Endodermal cell (in vitro differentiated cells): ENCODE results near the gene APBB1IP. TPM values are rescaled to one million over a fixed set of nuclear protein-coding genes. Genes with fewer than 3 reads are reported as not detected.
A peak's percentile ranks its signal among the peaks of the same experiment; 100 is the strongest.

Source experiments
- DNase-seq: peaks from one replicate; pipeline ENCODE4 v3.0.0-alpha.2; 2017
- H3K27ac ChIP-seq: 2 replicates; pipeline ENCODE4 v1.5.1; 2013; ENCODE audit warnings: mild to moderate bottlenecking, low read depth, low read length, moderate library complexity
- H3K27me3 ChIP-seq: 2 replicates; pipeline ENCODE4 v1.6.1; 2013; ENCODE audit warnings: mild to moderate bottlenecking, low read length, moderate library complexity; ENCODE audit not compliant: insufficient read depth, control insufficient read depth, poor library complexity, severe bottlenecking
- H3K36me3 ChIP-seq: 2 replicates; pipeline ENCODE4 v1.7.0; 2013; ENCODE audit warnings: mild to moderate bottlenecking, low read length, moderate library complexity; ENCODE audit not compliant: control insufficient read depth, insufficient read depth
- H3K4me1 ChIP-seq: one replicate; pipeline ENCODE4 v1.7.0; 2013; ENCODE audit warnings: low read length; ENCODE audit not compliant: control insufficient read depth, insufficient read depth
- H3K4me3 ChIP-seq: 2 replicates; pipeline ENCODE4 v1.5.1; 2013; ENCODE audit warnings: mild to moderate bottlenecking, low read length, moderate library complexity
- H3K9ac ChIP-seq: 2 replicates; pipeline ENCODE4 v1.6.1; 2013; ENCODE audit warnings: mild to moderate bottlenecking, low read length, moderate library complexity; ENCODE audit not compliant: poor library complexity, severe bottlenecking; ENCODE audit errors: extremely low read depth
- H3K9me3 ChIP-seq: 2 replicates; pipeline ENCODE4 v1.6.1; 2013; ENCODE audit warnings: mild to moderate bottlenecking, low read length, moderate library complexity; ENCODE audit not compliant: control insufficient read depth
- H3K27ac Mint-ChIP-seq: 2 replicates; pipeline ENCODE4 v1.8.0; 2020; ENCODE audit warnings: mixed read lengths
- H3K27me3 Mint-ChIP-seq: 2 replicates; pipeline ENCODE4 v1.8.0; 2021; ENCODE audit warnings: mild to moderate bottlenecking, mixed read lengths; ENCODE audit not compliant: insufficient read depth
- H3K36me3 Mint-ChIP-seq: 2 replicates; pipeline ENCODE4 v1.8.0; 2020; ENCODE audit warnings: low read depth, mixed read lengths
- H3K4me1 Mint-ChIP-seq: 2 replicates; pipeline ENCODE4 v1.8.0; 2020; ENCODE audit warnings: mixed read lengths
- H3K4me3 Mint-ChIP-seq: 2 replicates; pipeline ENCODE4 v1.8.0; 2020; ENCODE audit warnings: mild to moderate bottlenecking, moderate library complexity, mixed read lengths
- H3K9me3 Mint-ChIP-seq: 2 replicates; pipeline ENCODE4 v1.8.0; 2020; ENCODE audit warnings: mild to moderate bottlenecking, mixed read lengths
- CTCF ChIP-seq: fragments of 200-600 bp; sonication (generic); conservative IDR thresholded peaks from 2 replicates; pipeline ENCODE4 v1.5.0; 2021; ENCODE audit warnings: antibody characterized with exemption, mild to moderate bottlenecking
- WGBS, 2 experiments: methylation state at CpG; one replicate each; pipeline versions ENCODE4 v1.1.5 to v1.1.7; 2013; ENCODE audit warnings: missing lambda C conversion rate in 2 of 2, mixed read lengths in 1 of 2; ENCODE audit not compliant: insufficient coverage in 1 of 2, insufficient read length in 1 of 2; 5-methylcytosine and 5-hydroxymethylcytosine counted together
- total RNA-seq, 2 donors: library from RNA; stranded (reverse); fragmentation: NEBNext Ultra II Directional in 1 of 2; extraction: Animal tissue kit (Norgen Biotek cat#: 25700) in 1 of 2; gene quantifications; 2 replicates in 1 of 2; 3 replicates in 1 of 2; pipeline ENCODE4 v1.2.1, GENCODE V29; 2021

APBB1IP gene
- total RNA-seq, 2 donors from 2014 or later: 0.24 TPM

GRCh38 chr10:26519803-26520202 lies 81.7 kb downstream of the APBB1IP start:
- no peak overlapping the region for H3K27ac Mint-ChIP-seq
- H3K9me3 Mint-ChIP-seq: peaks cover 18% of the 10 kb centered on the region
- WGBS, 2 experiments: 78 to 90% methylated on average over 1 of the region's 1 CpG

GRCh38 chr10:26520575-26520974 lies 82.4 kb downstream of the APBB1IP start:
- H3K27ac ChIP-seq: no peak overlapping the region
- TF ChIP-seq CTCF: no peak
- no peaks in the 10 kb centered on the region for H3K27me3 ChIP-seq
- peak overlapping the region; percentile 51 for H3K4me3 ChIP-seq
- Mint-ChIP-seq H3K27me3 (no peaks in the 10 kb centered on the region), H3K36me3 (no peaks in the 10 kb centered on the region), H3K4me3 (no peak overlapping the region), H3K9me3 (peaks cover 18% of the 10 kb centered on the region), H3K27ac (no peak overlapping the region), H3K4me1 (peaks cover 39% of the 10 kb centered on the region)
- DNase-seq: no peak
- H3K9me3 ChIP-seq: peaks cover 28% of the 10 kb centered on the region
- H3K9ac ChIP-seq: no peak overlapping the region
- H3K36me3 ChIP-seq: no peaks in the 10 kb centered on the region
- peaks cover 8% of the 10 kb centered on the region for H3K4me1 ChIP-seq
- WGBS, 2 experiments: no CpG with 5 or more reads among the region's 1 CpG

More at GRCh38 chr10:26519803-26520202, 81.7 kb downstream of the APBB1IP start:
- H3K36me3 ChIP-seq: no peaks in the 10 kb centered on the region
- H3K9ac ChIP-seq: no peak overlapping the region
- Mint-ChIP-seq H3K36me3 (no peaks in the 10 kb centered on the region), H3K4me3 (no peak overlapping the region), H3K4me1 (peaks cover 35% of the 10 kb centered on the region), H3K27me3 (no peaks in the 10 kb centered on the region)
- peaks cover 4% of the 10 kb centered on the region for H3K4me1 ChIP-seq
- peak overlapping the region; percentile 51 for H3K4me3 ChIP-seq
- no peak overlapping the region for H3K27ac ChIP-seq
- H3K27me3 ChIP-seq: no peaks in the 10 kb centered on the region
- no peak for TF ChIP-seq CTCF
- no peak for DNase-seq
- peaks cover 28% of the 10 kb centered on the region for H3K9me3 ChIP-seq

- H3K27ac Mint-ChIP-seq: peak overlapping the region; percentile 97
- peak overlapping the region; percentile 12 for H3K9ac ChIP-seq
- H3K9me3 Mint-ChIP-seq: peaks cover 14% of the 10 kb centered on the region
- peaks cover 7% of the 10 kb centered on the region for H3K4me1 ChIP-seq
- no peaks in the 10 kb centered on the region for H3K27me3 Mint-ChIP-seq
- H3K4me1 Mint-ChIP-seq: peaks cover 28% of the 10 kb centered on the region
- no peak for TF ChIP-seq CTCF
- no peak overlapping the region for H3K27ac ChIP-seq
- DNase-seq: no peak
- H3K4me3 Mint-ChIP-seq: no peak overlapping the region
- WGBS, 2 experiments: 79% methylated on average over 6 of the region's 6 CpGs; no CpG with 5 or more reads in 1 of the 2 experiments
- peaks cover 18% of the 10 kb centered on the region for H3K9me3 ChIP-seq
- no peak overlapping the region for H3K4me3 ChIP-seq
- H3K27me3 ChIP-seq: no peaks in the 10 kb centered on the region
- no peaks in the 10 kb centered on the region for H3K36me3 Mint-ChIP-seq
- H3K36me3 ChIP-seq: no peaks in the 10 kb centered on the region
Observed at GRCh38 chr10:26524161-26524896, 86.2 kb downstream of the APBB1IP start.
